Immature natural killer cell (primary cell): ENCODE results near the gene ZNF471. TPM values are rescaled to one million over a fixed set of nuclear protein-coding genes. Genes with fewer than 3 reads are reported as not detected.
A peak's percentile ranks its signal among the peaks of the same experiment; 100 is the strongest.

Experiments
- DNase-seq, 3 donors: peaks; one replicate each; pipeline ENCODE4 v3.0.0; 2022; ENCODE audit warnings: mixed read lengths in 1 of 3
- H3K27ac Mint-ChIP-seq, 6 donors: one replicate each; pipeline ENCODE4 v1.8.0; 2020; ENCODE audit warnings: mixed read lengths in 6 of 6, mild to moderate bottlenecking in 5 of 6, inconsistent platforms in 4 of 6, moderate library complexity in 3 of 6
- H3K27me3 Mint-ChIP-seq, 3 donors: one replicate each; pipeline ENCODE4 v1.8.0; 2020 to 2021; ENCODE audit warnings: low read depth in 3 of 3, mild to moderate bottlenecking in 3 of 3, mixed read lengths in 3 of 3, moderate library complexity in 3 of 3, inconsistent platforms in 1 of 3
- H3K36me3 Mint-ChIP-seq, 3 donors: one replicate each; pipeline ENCODE4 v1.8.0; 2020; ENCODE audit warnings: mixed read lengths in 3 of 3, inconsistent platforms in 2 of 3, mild to moderate bottlenecking in 2 of 3
- H3K4me1 Mint-ChIP-seq, 2 donors: one replicate each; pipeline ENCODE4 v1.8.0; 2020; ENCODE audit warnings: inconsistent platforms in 2 of 2, mild to moderate bottlenecking in 2 of 2, mixed read lengths in 2 of 2, moderate library complexity in 1 of 2
- H3K4me3 Mint-ChIP-seq, 5 donors: one replicate each; pipeline ENCODE4 v1.8.0; 2020; ENCODE audit warnings: mild to moderate bottlenecking in 5 of 5, mixed read lengths in 5 of 5, inconsistent platforms in 3 of 5, moderate library complexity in 3 of 5
- H3K9me3 Mint-ChIP-seq, 6 donors: one replicate each; pipeline ENCODE4 v1.8.0; 2020; ENCODE audit warnings: mild to moderate bottlenecking in 6 of 6, mixed read lengths in 6 of 6, inconsistent platforms in 4 of 6, moderate library complexity in 3 of 6
- polyA plus RNA-seq, 3 donors: library from polyadenylated mRNA; unstranded; fragments of 300-500 nt; fragmentation: Illumina TruSeq; gene quantifications; one replicate each; pipeline ENCODE4 v1.2.3, GENCODE V29; 2021

ZNF471 gene
- polyA plus RNA-seq, result under 1 TPM in 2 of 3 donors, not detected in 1; 0.28 to 0.40 TPM

DNA sequence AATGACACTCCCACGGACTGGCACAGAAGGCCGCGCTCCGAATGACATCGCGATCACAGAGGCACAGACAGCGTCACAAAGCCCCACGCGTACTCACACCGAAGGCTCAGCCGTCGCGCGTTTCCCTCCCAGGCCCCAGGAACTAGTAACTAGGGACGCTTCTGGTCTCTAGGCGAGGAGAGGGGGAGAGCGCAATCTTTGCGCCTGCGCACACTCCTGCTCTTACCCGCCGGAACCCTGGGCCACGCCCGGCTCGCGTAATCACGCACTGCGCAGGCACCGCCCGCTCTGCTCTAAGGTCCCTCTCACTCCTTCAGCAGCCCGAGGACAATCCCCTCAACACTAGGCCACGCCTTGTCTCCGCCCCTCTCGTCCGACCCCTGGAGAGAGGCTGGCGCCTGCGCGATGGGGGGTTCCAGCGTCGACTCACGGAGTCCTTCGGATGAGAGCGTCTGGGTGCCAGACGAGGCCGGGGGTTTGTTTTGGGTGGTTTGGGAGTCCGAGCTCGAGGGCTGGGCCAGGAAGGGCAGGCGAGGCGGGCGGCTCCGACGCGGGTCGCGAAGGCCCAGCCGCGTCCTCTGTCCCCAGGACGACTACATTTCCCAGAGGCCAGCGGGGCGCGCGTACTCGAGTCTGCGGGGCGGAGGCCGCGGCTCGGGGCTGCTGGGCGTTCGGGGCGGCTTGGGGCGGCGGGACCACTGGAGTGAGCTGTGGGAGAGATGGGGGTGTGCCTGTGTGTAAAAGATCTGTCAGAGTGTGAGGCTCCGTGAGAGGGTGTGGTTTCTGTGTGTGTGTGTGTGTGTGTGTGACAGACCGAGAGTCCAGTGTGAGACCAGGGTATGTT lies at the start of gene ZNF471:
ZNF471 (plus strand) TSS at position 410 of the 844 bp plus-strand sequence. CDS start 3,717 bp downstream, outside the sequence.
- no peak within 1 kb of the TSS for H3K4me3 Mint-ChIP-seq

GRCh38 chr19:56474308-56474707 lies 33.3 kb upstream of the ZNF471 start:
- peaks cover 13 to 27% (median 19%) of the 10 kb centered on the region in 3 donors for H3K27me3 Mint-ChIP-seq
- no peak for DNase-seq
- peaks cover 36 to 73% (median 63%) of the 10 kb centered on the region in 6 donors for H3K9me3 Mint-ChIP-seq
- peaks cover 18 to 23% of the 10 kb centered on the region in 2 donors for H3K4me1 Mint-ChIP-seq
- no peak overlapping the region for H3K4me3 Mint-ChIP-seq
- H3K36me3 Mint-ChIP-seq, result peaks cover 4 to 30% (median 17%) of the 10 kb centered on the region in 3 donors
- H3K27ac Mint-ChIP-seq, result no peak overlapping the region

More for the DNA sequence above, at the start of gene ZNF471:
- DNase-seq, result peak; percentile 79 to 89 (median 82)
- peaks cover 16 to 47% (median 35%) of the 10 kb centered on the region in 6 donors for H3K9me3 Mint-ChIP-seq
- H3K36me3 Mint-ChIP-seq, result peaks cover 4 to 6% (median 6%) of the 10 kb centered on the region in 3 donors
- peak within 1 kb of the TSS in 2 of 6 donors; percentile 88 to 95 for H3K27ac Mint-ChIP-seq
- H3K4me1 Mint-ChIP-seq, result peaks cover 0 to 10% of the 10 kb centered on the region in 2 donors
- peaks cover 0 to 2% (median 0%) of the 10 kb centered on the region in 3 donors for H3K27me3 Mint-ChIP-seq

DNA sequence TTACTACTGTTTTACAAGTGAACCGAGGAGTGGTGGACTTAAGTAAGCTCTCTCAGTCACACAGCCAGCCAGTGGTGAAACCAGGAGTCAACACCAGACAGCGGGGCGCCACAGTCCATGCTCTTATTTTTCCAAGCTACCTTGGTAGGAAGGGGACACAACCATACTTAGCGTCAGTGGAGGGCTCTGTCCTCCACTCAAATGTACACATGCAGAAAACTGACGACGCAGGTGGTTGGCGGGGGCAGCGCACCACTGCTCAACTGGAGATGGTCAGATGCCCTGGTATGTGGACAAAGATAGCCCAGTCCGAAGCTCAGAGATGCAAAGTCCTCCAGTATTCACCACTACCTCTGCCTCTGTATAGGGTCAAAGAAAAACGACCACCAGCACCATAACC lies 31.6 kb upstream of the ZNF471 start:
- H3K4me1 Mint-ChIP-seq, result peaks cover 18 to 23% of the 10 kb centered on the region in 2 donors
- DNase-seq, result no peak
- H3K27me3 Mint-ChIP-seq, result peaks cover 16 to 26% (median 19%) of the 10 kb centered on the region in 3 donors
- peak overlapping the region in 2 of 6 donors; percentile 96 to 97 for H3K27ac Mint-ChIP-seq
- H3K9me3 Mint-ChIP-seq, result peaks cover 37 to 82% (median 64%) of the 10 kb centered on the region in 6 donors
- H3K36me3 Mint-ChIP-seq, result peaks cover 4 to 30% (median 22%) of the 10 kb centered on the region in 3 donors
- peak overlapping the region in 2 of 5 donors; percentile 12 to 87 for H3K4me3 Mint-ChIP-seq

DNA sequence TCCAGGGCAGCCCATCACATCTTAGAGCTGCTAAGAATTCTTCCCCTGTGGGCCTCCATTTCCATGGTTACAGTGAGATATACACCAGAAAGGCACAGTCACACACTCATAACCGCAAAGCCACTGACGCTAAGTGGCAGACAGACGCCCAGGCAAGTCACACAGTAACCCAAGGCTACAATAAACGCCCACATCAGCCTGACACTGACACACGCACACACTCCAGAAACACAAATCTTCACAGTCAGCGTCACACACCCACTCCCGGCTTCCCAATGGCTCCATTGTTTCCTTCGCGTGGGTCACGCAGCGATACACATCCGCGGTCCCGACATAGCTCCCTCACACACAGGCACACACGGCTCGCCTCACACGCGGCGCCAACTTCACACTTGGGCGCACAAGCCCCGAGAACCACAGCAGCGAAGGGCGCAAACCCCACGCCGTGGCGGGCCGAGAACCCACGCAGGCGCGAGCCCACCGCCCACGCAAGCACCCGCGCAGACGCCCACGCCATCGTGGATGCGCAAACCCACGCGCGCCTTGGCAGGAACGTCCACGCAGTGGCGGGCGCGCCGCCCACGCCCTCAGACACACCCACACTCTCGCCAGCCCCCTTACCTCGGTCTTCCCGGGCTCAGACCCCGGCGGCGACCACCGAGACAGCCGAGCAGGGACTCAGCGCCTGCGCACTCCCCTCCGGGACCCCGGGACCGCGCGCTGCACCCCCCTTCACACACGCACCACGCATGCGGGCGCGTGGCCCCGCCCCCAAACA lies 30.8 kb upstream of the ZNF471 start, which contains the start of gene ZNF667:
ZNF667 (minus strand) TSS at position 695 of the 778 bp plus-strand sequence. CDS start 14,975 bp downstream, outside the sequence.
- peak; percentile 55 to 66 (median 64) for DNase-seq
- H3K27ac Mint-ChIP-seq, result peak within 1 kb of the TSS; percentile 70 to 97 (median 90)
- H3K27me3 Mint-ChIP-seq, result peaks cover 16 to 24% (median 19%) of the 10 kb centered on the region in 3 donors
- H3K4me1 Mint-ChIP-seq, result peaks cover 18 to 23% of the 10 kb centered on the region in 2 donors
- peak within 1 kb of the TSS; percentile 80 to 89 (median 85) for H3K4me3 Mint-ChIP-seq
- peaks cover 35 to 82% (median 60%) of the 10 kb centered on the region in 6 donors for H3K9me3 Mint-ChIP-seq
- peaks cover 4 to 25% (median 19%) of the 10 kb centered on the region in 3 donors for H3K36me3 Mint-ChIP-seq

DNA sequence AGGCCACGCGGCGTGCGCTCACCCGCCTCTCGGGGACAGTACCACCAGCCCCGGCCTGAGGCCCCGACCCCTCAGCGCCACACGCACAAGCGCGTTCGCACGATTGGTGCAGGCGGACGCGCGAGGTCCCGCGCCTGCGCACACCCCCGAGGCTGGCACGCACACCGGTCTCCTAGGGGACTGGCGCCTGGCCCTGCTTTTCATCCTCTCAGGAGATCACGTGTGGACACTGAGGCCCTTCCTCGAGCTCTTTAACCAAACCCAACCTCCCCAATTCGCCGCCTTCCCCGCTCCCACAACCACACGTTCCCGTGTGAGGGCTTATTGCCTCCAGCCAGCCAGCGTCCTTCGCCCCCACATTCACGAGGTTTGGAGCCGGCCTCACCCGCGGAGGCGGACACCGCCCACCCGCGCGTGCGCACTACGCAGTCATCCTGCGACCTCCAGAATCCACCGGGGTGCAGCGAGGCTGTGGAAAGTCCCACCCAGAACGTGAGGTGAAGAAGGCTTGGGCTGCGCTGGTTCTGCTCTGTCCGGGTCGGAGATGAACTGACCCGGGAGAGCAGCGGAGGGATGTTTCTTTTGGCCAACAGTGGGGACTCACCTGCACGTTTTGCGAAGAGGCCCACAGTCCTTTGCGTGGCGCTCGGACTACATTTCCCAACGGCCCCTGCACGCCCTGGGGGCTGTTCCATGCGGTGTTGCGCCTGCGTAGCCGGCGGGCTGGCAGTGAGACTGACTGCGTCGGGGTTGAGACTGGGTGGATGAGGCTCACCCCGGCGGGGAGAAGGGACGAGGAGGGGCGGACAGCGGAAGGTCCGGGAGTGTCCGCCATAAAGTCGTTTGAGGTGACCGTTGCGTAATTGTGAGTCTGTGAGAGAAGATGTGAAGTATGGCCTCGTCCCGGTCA lies 30.0 kb upstream of the ZNF471 start:
- peak; percentile 60 to 72 (median 70) for DNase-seq
- Mint-ChIP-seq H3K4me1 (peaks cover 18 to 23% of the 10 kb centered on the region in 2 donors), H3K27ac (peak overlapping the region; percentile 70 to 97 (median 90)), H3K4me3 (peak overlapping the region; percentile 80 to 89 (median 85)), H3K27me3 (peaks cover 16 to 24% (median 19%) of the 10 kb centered on the region in 3 donors), H3K9me3 (peaks cover 30 to 82% (median 54%) of the 10 kb centered on the region in 6 donors), H3K36me3 (peaks cover 4 to 17% (median 17%) of the 10 kb centered on the region in 3 donors)

DNA sequence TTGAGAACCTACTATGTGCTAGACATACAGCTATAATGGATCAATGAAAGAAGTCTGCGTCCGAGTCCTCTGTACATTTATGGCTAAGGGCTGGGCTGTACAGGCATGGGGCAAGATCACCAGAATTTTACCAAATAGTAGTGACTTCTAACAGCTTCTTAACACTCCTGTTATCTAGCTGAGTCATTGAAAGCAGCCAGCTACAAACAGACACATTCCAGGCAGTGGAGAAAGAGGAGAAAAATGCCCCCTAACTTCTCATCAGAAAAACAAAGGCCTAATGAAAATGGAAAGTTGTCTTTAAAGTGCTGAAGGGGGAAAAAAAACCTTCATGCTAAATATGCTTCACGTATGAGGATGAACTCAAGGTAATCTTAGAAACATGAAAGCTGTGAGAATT lies 16.3 kb upstream of the ZNF471 start:
- peaks cover 3 to 32% (median 12%) of the 10 kb centered on the region in 3 donors for H3K36me3 Mint-ChIP-seq
- H3K4me3 Mint-ChIP-seq, result no peak overlapping the region
- H3K27me3 Mint-ChIP-seq, result peaks cover 0 to 4% (median 0%) of the 10 kb centered on the region in 3 donors
- no peaks in the 10 kb centered on the region for H3K4me1 Mint-ChIP-seq
- peaks cover 22 to 82% (median 51%) of the 10 kb centered on the region in 6 donors for H3K9me3 Mint-ChIP-seq
- DNase-seq, result no peak
- no peak overlapping the region for H3K27ac Mint-ChIP-seq

DNA sequence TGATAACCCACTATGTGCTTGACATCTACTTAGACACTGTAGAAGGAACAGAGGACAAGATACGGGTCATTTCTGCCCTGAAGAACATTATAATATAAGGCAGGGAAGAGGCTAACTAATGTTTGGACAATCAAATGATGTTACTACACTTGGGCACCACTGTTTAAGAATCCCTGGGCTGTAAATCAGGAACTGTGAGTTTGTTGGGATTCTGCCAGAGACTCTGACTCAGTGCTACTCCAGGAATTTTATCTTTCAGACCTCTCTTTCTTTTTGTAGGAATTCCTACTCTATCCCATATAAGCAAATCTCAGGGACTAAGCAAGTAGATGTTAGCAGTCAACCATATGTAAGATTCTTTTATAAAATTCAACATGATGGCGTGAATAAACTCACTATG lies 3.1 kb upstream of the ZNF471 start:
- Mint-ChIP-seq H3K27me3 (peaks cover 0 to 2% (median 1%) of the 10 kb centered on the region in 3 donors), H3K36me3 (peaks cover 6 to 8% (median 7%) of the 10 kb centered on the region in 3 donors), H3K4me3 (no peak overlapping the region), H3K9me3 (peaks cover 28 to 71% (median 53%) of the 10 kb centered on the region in 6 donors), H3K4me1 (peaks cover 0 to 10% of the 10 kb centered on the region in 2 donors), H3K27ac (no peak overlapping the region)
- DNase-seq, result no peak

- peaks cover 0 to 10% of the 10 kb centered on the region in 2 donors for H3K4me1 Mint-ChIP-seq
- peaks cover 2 to 11% (median 10%) of the 10 kb centered on the region in 3 donors for H3K36me3 Mint-ChIP-seq
- H3K27me3 Mint-ChIP-seq, result peaks cover 0 to 4% (median 0%) of the 10 kb centered on the region in 3 donors
- no peak overlapping the region for H3K4me3 Mint-ChIP-seq
- peak; percentile 7 to 22 (median 10) for DNase-seq
- peaks cover 20 to 47% (median 34%) of the 10 kb centered on the region in 6 donors for H3K9me3 Mint-ChIP-seq
- no peak overlapping the region for H3K27ac Mint-ChIP-seq
Observed at GRCh38 chr19:56508290-56508778, 679 bp downstream of the ZNF471 start.

GRCh38 chr19:56525214-56525860 lies 17.7 kb downstream of the ZNF471 start:
- Mint-ChIP-seq H3K4me1 (no peaks in the 10 kb centered on the region), H3K27me3 (peaks cover 0 to 1% (median 1%) of the 10 kb centered on the region in 3 donors), H3K27ac (no peak overlapping the region), H3K4me3 (no peak overlapping the region), H3K9me3 (peaks cover 57 to 94% (median 90%) of the 10 kb centered on the region in 6 donors), H3K36me3 (peaks cover 19 to 36% (median 32%) of the 10 kb centered on the region in 3 donors)
- DNase-seq, result no peak

DNA sequence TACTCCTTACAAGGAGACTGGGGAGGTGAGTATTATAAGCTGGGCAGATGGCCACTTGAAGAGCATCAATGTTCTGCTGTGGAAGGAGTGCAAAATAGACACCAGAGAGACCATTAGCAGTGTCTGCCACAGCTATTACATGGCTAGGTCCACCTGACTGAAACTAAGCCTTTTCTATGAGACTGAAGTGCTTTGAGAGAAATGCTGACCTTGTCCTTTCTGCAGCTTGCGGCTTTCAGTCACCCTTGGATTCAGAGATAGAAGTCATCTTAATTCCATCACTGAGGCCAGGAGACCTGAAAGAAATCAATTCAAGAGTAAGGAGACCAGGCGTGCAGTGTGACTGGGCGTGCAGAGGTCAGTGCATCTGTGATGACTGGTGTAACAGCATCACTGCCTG lies 29.8 kb downstream of the ZNF471 start:
- peaks cover 14 to 32% (median 16%) of the 10 kb centered on the region in 3 donors for H3K36me3 Mint-ChIP-seq
- peaks cover 15 to 80% (median 41%) of the 10 kb centered on the region in 6 donors for H3K9me3 Mint-ChIP-seq
- H3K27me3 Mint-ChIP-seq, result peaks cover 2 to 18% (median 8%) of the 10 kb centered on the region in 3 donors

DNA sequence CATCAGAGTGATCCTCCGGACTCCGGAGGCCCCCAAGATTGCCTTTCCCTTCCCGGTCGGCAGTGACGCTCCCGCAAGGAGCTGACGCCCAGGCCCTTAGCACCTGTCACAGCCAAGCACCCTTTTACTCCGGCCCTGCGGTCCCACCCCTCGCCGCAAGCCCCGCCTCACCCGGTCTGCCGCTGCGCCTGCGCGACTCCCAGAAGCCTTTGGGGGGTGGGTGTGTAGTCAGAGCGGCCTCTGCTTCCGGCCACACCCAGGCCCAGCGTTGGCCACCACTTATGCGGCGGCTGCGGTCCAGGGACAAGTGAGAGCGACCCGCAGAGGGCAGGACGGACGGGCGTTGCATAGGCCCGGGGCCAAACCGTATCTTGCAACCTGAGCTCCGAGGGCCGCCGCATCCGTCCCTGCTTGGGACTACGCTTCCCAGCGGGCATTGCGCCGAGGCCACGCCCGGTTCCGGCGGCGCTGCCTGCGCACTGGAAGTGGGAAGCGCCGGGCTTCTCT lies 30.7 kb downstream of the ZNF471 start:
- Mint-ChIP-seq H3K27me3 (peaks cover 2 to 13% (median 8%) of the 10 kb centered on the region in 3 donors), H3K27ac (peak overlapping the region; percentile 62 to 96 (median 89)), H3K9me3 (peaks cover 15 to 77% (median 37%) of the 10 kb centered on the region in 6 donors), H3K4me1 (peaks cover 32 to 39% of the 10 kb centered on the region in 2 donors), H3K36me3 (peaks cover 16 to 35% (median 20%) of the 10 kb centered on the region in 3 donors), H3K4me3 (peak overlapping the region; percentile 87 to 94 (median 89))
- peak; percentile 86 to 91 (median 89) for DNase-seq

More for the DNA sequence above, 29.8 kb downstream of the ZNF471 start:
- DNase-seq, result no peak
- peak overlapping the region; percentile 87 to 94 (median 89) for H3K4me3 Mint-ChIP-seq
- H3K27ac Mint-ChIP-seq, result peak overlapping the region in 4 of 6 donors; percentile 88 to 96 (median 92)
- peaks cover 32 to 39% of the 10 kb centered on the region in 2 donors for H3K4me1 Mint-ChIP-seq
